Measurements from ENCODE around the gene EHD4. TPM values are rescaled to one million over a fixed set of nuclear protein-coding genes. Genes with fewer than 3 reads are reported as not detected.
A peak's percentile ranks its signal among the peaks of the same experiment; 100 is the strongest.

EHD4 gene
- polyA plus RNA-seq, 2 of the 4 experiments (the other 2 are of a cell fraction), result 8.2 to 9.0 TPM

DNA sequence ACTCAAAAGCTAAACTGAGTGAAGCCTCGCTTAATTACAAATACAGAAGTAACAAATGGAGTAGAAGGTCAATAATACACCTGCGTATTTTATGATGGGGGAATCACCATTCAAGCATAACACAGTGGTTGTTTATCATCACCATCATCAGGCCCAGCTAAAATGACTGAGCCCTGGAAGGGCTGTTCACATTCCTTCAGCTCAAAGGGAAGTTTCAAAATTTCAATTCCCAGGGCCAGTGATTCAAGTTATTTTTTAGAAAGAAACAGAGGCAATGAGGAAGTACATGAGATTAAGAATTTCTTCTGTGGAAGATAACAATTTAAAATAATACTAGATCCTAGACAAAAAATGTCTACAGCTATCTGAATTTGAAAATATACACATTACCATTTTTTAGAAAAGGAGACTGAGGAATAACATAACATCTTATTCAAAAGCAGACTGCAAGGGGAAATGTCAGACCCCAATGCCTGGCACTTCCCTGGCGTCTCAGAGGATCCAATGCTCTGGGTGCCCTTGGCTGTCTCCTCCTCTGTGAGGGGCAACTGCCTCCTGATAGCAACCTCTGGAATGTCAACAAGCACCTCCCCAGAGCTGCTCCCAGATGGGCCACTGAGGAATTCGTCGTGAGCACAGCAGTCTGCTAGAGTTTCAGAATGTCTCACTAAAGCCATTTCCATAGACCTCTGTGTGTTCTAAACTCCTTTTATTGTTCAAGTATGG is 22.8 kb downstream of the EHD4 start (continued):
- TF ChIP-seq, protein P1, sequence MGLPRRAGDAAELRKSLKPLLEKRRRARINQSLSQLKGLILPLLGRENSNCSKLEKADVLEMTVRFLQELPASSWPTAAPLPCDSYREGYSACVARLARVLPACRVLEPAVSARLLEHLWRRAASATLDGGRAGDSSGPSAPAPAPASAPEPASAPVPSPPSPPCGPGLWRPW (IDR thresholded peaks at IDR 0.05), result no peak
- TF ChIP-seq SREBF2 (IDR thresholded peaks at IDR 0.05) (no peak), POLR2A (IDR thresholded peaks at IDR 0.05; ENCODE audit: low read length) (no peak), CEBPB (IDR thresholded peaks at IDR 0.05) (no peak), KDM5A (IDR thresholded peaks at IDR 0.05) (no peak)
- TF ChIP-seq, protein P2, sequence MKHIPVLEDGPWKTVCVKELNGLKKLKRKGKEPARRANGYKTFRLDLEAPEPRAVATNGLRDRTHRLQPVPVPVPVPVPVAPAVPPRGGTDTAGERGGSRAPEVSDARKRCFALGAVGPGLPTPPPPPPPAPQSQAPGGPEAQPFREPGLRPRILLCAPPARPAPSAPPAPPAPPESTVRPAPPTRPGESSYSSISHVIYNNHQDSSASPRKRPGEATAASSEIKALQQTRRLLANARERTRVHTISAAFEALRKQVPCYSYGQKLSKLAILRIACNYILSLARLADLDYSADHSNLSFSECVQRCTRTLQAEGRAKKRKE (CRISPR knock-in tag; IDR thresholded peaks at IDR 0.05; ENCODE audit: low read depth), result no peak

GRCh38 chr15:41948490-41948889 is 23.9 kb downstream of the EHD4 start:
- H3K4me1 ChIP-seq, result peaks cover 25% of the 10 kb centered on the region
- no peak overlapping the region for H3K27ac ChIP-seq
- no peak overlapping the region for H3K4me3 ChIP-seq
- TF ChIP-seq HDAC2 (IDR thresholded peaks at IDR 0.05) (no peak), JUN (IDR thresholded peaks at IDR 0.05) (no peak), JUNB (IDR thresholded peaks at IDR 0.05) (no peak), ZNF302 (CRISPR knock-in tag; IDR thresholded peaks at IDR 0.05) (no peak)
- TF ChIP-seq, protein P3, sequence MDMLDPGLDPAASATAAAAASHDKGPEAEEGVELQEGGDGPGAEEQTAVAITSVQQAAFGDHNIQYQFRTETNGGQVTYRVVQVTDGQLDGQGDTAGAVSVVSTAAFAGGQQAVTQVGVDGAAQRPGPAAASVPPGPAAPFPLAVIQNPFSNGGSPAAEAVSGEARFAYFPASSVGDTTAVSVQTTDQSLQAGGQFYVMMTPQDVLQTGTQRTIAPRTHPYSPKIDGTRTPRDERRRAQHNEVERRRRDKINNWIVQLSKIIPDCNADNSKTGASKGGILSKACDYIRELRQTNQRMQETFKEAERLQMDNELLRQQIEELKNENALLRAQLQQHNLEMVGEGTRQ (IDR thresholded peaks at IDR 0.05), result no peak
- ChIA-PET CTCF (interaction anchor here (1.5 to 1.8 kb wide), 2 partner anchors 9 to 41 kb away, joined by 4 to 5 read pairs; no protein-coding TSS in a partner anchor), POLR2A (no interaction called here)
- FAIRE-seq, result no peak
- no peak for DNase-seq (ENCODE audit: low read depth in 1 of 2, low spot score in 1 of 2)
- H3K9me3 ChIP-seq, result no peaks in the 10 kb centered on the region
- WGBS (ENCODE audit: missing lambda C conversion rate), result 100% methylated on average over 3 of the region's 3 CpGs
- ATAC-seq, result no peak
- no peak overlapping the region for H3K4me2 ChIP-seq

DNA sequence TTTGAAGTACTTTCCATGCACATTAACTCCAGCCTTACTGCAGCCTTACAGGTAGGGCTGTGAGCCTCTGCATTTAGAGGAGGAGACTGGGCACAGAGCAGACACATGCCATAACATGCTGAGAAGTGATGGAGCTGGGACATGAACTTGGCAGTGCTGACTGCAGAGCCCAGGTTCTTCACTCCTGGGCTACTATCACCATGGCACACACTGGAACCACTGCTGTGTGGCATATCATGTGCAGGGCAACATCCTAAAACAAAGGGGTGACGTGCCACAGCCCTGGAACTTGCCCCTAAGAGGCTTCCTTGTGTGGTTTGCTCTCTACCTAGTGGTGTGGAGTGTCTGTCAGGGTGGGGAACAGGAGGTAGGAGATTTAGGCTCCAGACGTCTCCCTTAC is 25.4 kb downstream of the EHD4 start:
- Histone ChIP-seq H3K4me1 (peaks cover 28% of the 10 kb centered on the region), H3K27ac (peak overlapping the region in 1 of 2 experiments; percentile 60; a peak in 2 of 6 replicates), H3K9me3 (no peaks in the 10 kb centered on the region), H3K4me3 (no peak overlapping the region), H3K4me2 (no peak overlapping the region)
- ChIA-PET POLR2A (no interaction called here), CTCF (no interaction called here)
- TF ChIP-seq NFE2L2 (conservative IDR thresholded peaks at IDR 0.05; ENCODE audit: low read length) (no peak), KDM1A (IDR thresholded peaks at IDR 0.05; ENCODE audit: low read depth) (no peak), RFX5 (IDR thresholded peaks at IDR 0.05) (no peak), CBX8 (IDR thresholded peaks at IDR 0.05) (no peak)
- TF ChIP-seq, protein P4, sequence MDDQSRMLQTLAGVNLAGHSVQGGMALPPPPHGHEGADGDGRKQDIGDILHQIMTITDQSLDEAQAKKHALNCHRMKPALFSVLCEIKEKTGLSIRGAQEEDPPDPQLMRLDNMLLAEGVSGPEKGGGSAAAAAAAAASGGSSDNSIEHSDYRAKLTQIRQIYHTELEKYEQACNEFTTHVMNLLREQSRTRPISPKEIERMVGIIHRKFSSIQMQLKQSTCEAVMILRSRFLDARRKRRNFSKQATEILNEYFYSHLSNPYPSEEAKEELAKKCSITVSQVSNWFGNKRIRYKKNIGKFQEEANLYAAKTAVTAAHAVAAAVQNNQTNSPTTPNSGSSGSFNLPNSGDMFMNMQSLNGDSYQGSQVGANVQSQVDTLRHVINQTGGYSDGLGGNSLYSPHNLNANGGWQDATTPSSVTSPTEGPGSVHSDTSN (IDR thresholded peaks at IDR 0.05), result no peak
- TF ChIP-seq, protein P5, sequence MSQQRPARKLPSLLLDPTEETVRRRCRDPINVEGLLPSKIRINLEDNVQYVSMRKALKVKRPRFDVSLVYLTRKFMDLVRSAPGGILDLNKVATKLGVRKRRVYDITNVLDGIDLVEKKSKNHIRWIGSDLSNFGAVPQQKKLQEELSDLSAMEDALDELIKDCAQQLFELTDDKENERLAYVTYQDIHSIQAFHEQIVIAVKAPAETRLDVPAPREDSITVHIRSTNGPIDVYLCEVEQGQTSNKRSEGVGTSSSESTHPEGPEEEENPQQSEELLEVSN (IDR thresholded peaks at IDR 0.05; ENCODE audit: borderline replicate concordance, low read depth), result no peak
- DNase-seq (ENCODE audit: low read depth in 1 of 2, low spot score in 1 of 2) (no peak), ATAC-seq (no peak), FAIRE-seq (no peak)
- whole genome bisulfite sequencing (ENCODE audit: missing lambda C conversion rate), result 64% methylated on average over 1 of the region's 2 CpGs

GRCh38 chr15:41945731-41946130 is 26.6 kb downstream of the EHD4 start:
- no peak overlapping the region for H3K4me3 ChIP-seq
- CTCF ChIA-PET, result interaction anchor here (0.6 to 1.5 kb wide), 2 partner anchors 15 to 32 kb away, joined by 4 read pairs; no protein-coding TSS in a partner anchor
- H3K4me2 ChIP-seq, result no peak overlapping the region
- WGBS (ENCODE audit: missing lambda C conversion rate), result 89% methylated on average over 11 of the region's 11 CpGs
- POLR2A ChIA-PET, result no interaction called here
- no peak for DNase-seq (ENCODE audit: low read depth in 1 of 2, low spot score in 1 of 2)
- FAIRE-seq, result no peak
- ATAC-seq, result no peak
- H3K9me3 ChIP-seq, result no peaks in the 10 kb centered on the region
- H3K4me1 ChIP-seq, result peaks cover 36% of the 10 kb centered on the region
- peak overlapping the region in 1 of 2 experiments; percentile 83; a peak in 3 of 6 replicates for H3K27ac ChIP-seq
- TF ChIP-seq MAFK (IDR thresholded peaks at IDR 0.05; ENCODE audit: partially characterized antibody) (no peak), TP53 (CRISPR knock-in tag; IDR thresholded peaks at IDR 0.05) (no peak), ZSCAN20 (CRISPR knock-in tag; IDR thresholded peaks at IDR 0.05) (no peak), GATA3 (IDR thresholded peaks at IDR 0.05; ENCODE audit: borderline replicate concordance) (no peak), POLR2A (IDR thresholded peaks at IDR 0.05; ENCODE audit: low read length) (no peak), EHF (CRISPR knock-in tag; IDR thresholded peaks at IDR 0.05) (no peak), CTCF (IDR thresholded peaks at IDR 0.05) (no peak), SREBF2 (IDR thresholded peaks at IDR 0.05) (no peak), BCL3 (IDR thresholded peaks at IDR 0.05) (no peak), CBX2 (IDR thresholded peaks at IDR 0.05; ENCODE audit: borderline replicate concordance, low read depth) (no peak), NPAS2 (CRISPR knock-in tag; IDR thresholded peaks at IDR 0.05; ENCODE audit: borderline replicate concordance) (no peak)

Data from A549 (cell line).